ENCODE results near the gene UCN2. TPM values are rescaled to one million over a fixed set of nuclear protein-coding genes. Genes with fewer than 3 reads are reported as not detected.
A peak's percentile ranks its signal among the peaks of the same experiment; 100 is the strongest.

UCN2 gene
- polyA plus RNA-seq, 10 donors = 0.16 to 1.1 (median 0.49) TPM; not detected in 6

DNA sequence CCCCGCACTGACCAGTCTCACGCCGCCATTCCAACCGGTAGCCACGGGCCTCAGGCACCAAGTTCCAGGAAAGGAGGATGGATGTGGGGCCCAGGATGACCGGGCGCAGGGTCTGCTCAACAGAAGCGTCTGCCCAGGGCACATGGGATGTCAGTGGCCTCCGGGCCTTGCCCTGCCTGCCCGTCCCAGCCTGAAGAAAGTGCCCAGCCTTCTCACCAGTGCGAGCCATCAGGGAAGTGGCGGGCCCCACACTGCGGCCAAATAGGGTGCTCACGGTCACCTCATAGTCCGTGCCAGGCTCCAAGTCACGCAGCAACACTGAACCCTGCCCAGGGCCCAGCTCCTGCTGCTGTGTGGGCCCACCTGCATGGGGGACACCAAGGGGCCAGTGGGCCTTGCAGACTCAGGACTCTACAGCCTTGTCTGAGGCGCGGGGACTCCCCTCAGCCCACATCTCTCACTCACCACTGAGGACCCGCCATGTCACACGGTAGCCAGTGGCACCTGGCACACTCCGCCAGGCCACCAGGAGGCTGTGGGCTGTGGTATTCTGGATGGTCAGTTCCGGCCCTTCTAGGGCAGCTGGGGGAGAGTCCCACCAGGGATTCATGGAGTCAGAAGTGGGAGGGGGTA, 28.4 kb upstream of the UCN2 start:
- no peak for DNase-seq

DNA sequence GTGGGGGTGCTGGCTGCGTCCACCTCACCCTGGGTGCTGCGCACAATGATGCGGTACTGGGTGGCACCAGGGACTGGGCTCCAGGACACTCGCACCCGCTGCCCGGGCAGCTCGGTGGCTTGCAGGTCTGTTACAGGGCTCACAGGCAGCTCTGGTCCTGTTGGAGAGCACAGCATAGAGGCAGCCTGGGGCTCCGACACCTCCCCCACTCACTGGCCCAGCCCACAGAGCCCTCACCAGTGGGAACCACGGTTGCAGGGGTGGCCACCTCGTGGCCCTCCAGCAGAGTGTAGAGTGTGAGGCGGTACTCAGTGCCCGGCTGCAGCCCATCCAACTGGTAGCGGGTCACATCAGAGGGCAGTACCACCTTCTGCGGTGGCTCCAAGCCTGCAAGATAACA, 27.9 kb upstream of the UCN2 start:
- DNase-seq = no peak

DNA sequence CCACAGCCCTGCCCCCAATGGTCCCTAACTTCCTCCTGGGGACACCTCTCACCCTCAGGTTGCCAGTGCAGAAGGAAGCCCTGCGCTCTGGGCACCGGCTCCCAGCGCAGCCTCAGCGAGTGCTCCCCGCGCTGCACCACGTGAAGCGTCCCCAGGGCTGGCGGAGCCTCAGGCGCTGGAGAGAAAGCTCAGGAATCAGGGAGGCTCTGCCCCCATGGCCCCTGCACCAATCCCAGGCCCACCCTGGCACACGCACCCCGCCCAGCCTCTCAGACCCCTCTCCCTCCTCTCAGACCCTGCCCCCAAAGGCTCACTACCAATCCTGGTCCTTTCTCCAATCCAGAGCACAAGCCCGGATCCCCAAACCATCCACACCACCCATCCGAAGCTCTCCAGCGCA, 24.6 kb upstream of the UCN2 start:
- no peak for DNase-seq

DNA sequence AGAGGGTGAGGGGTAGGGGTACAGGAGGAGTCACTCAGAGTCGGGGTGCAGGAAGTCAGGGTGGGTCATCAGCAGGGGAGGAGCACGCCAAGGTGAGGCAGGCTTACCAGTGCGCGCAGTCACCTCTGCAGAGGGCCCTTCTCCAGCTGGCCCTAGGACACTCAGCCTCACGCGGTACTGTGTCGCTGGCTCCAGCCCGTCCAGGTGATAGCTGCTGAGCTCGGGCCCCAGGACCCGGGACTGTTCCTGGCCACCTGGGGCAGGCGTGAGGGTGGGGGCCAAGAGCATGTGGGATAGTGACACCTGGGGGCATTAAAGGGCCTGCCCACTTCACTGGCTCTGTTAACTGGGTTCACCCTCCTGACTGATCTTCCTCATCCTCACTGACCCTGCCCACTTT, 24.1 kb upstream of the UCN2 start:
- no peak for DNase-seq

DNA sequence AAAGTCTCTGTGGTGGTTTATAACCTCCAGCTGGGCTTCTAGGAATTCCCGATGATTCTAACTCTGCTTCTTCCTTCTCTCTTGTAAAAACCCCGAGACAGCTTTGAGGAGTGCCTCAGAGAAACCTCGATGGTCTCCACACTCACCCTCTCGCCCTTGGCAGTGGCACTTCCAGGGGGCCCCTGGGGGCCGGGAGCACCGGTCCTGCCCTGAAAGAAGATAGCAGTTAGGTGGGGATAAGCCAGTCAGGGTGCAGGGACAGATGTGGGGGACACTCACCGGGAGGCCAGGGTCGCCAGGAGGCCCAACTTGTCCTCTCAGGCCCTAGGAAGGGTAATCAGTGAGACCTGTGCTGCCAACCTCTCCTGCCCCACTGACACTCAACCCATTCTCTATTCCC, 21.8 kb upstream of the UCN2 start:
- no peak for DNase-seq

DNA sequence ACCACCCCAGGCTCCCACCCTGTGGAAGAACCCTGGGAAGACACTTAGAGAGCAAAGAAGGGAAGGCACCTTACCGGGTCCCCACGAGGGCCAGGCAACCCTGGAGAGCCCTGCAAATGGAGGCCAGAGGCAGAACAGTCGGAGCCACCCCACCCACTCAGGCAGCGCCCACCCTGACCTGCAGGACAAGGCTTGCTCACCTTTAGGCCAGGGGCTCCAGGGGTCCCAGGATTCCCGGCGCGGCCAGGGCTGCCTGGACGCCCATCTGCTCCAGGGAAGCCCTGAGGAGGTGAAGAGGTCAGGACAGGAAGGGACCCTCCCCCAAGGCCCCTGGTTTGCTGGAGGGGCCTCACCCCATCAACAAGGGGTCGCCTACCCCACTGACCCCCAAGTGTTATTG, 21.3 kb upstream of the UCN2 start:
- DNase-seq = no peak

DNA sequence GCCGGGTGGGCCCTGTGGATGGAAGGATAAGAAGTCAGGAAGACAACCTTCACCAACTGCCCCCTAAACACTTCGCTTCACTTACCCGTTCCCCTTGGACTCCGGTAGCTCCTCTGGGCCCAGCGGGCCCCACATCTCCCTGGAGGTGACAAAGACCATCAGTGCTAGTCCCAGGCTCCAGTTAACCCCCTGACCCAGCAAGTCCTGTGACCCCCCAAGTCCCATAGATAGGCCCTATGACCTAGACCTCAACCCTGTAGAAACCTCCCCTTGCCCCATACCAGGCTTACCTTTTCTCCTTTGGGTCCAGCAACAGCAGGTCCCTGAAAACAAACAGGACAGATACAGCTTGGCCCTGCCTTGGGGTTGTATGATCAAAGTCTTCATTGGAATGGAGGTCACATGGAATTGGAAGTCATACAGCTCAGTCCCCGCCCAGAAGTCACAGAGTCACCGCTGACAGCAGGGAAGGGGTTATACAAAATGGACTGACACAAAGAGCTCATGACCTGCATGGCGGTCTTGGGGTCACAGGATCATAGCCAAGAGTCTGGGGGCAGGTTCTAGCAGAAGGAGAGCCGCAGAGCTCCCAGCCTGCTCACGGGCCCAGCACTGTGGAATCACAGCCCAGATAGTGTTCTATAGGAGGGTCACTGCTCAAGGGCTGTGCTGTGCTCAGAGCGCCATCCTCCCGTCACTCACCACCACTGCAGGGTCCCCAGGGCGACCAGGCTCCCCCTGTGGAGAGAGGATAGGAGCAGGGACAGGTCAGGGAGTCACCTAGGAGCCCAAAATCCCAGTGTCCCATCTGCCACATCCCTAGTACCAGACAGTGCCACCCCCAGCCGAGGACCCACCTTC, 18.3 kb upstream of the UCN2 start:
- DNase-seq = no peak

DNA sequence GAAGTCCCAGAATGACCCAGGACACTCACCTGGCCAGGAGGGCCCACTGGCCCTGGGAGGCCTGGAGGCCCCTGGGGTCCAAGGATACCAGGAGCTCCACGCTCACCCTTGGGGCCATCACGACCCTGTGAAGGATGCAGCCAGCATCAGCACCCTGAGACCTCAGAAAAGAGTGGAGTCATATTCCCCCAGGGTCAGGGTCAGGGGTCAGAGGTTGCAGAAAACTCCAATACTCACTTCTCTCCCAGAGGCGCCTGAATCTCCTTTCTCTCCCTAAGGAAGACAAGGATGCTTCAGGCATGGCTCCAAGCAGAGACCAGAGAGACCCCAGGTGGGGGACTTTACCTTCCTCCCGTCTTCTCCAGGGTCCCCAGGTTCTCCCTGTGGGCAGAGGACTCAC, 13.1 kb upstream of the UCN2 start:
- DNase-seq = no peak

DNA sequence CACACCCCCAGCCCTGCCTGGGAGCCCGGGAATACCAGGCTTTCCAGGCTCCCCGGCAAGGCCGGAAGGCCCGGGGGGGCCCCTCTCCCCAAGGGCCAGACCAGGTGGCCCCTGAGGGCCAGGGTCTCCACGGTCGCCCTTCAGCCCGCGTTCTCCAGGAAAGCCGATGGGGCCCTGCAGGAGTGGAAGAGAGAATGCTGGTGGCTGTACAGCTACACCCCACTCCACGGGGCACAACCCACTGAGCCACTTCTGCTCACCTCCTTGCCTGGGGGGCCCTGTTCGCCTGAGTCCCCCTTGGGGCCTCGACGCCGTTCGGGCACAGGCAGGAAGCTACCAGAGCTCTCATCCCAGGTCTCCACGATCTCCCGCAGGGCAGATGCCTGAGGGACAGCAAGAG, 11.8 kb upstream of the UCN2 start:
- no peak for DNase-seq

DNA sequence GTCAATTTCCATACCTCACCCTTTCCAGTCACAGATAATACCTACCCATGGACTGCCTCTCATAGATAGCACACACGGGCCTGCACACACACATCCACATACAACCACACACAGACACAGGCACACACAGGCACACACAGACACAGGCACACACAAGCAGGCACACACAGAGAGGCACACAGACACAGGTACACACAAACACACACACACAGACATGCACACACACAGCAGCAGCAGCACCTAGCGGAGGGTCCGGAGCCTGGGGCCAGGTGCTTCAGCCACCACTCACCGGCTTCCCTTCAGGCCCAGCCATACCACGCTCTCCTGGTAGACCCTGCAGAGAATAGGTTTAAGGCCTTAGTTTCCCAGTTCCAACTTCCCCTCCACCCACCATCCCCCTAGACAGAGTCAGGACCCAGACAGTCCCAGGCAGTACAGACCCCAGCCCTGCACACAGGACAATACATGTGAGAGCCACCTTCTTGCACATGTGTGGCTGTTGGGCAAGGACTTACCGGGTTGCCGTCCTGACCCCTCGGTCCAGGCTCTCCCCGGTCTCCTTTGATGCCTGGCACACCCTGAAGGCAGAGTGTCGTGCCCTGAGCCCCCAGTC, 10.5 kb upstream of the UCN2 start:
- no peak for DNase-seq

DNA sequence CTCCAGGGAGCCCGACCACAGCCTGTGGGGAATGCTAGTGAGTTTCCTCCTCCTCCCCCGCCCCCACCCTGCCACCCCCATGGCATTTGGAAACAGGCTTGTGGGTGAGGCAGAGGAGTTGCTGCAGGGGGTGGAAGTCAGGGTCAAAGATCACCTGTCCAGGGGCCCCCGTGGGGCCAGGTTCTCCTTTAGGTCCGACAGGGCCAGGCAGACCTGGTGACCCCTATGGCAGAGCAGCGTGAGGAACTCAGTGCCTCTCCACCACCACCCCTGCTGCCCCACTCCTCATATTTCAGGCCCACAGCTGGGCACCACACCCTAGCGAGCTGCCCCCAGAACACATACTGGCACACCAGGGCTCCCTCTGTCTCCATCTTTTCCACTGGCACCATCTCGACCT, 8.9 kb upstream of the UCN2 start:
- DNase-seq = no peak

DNA sequence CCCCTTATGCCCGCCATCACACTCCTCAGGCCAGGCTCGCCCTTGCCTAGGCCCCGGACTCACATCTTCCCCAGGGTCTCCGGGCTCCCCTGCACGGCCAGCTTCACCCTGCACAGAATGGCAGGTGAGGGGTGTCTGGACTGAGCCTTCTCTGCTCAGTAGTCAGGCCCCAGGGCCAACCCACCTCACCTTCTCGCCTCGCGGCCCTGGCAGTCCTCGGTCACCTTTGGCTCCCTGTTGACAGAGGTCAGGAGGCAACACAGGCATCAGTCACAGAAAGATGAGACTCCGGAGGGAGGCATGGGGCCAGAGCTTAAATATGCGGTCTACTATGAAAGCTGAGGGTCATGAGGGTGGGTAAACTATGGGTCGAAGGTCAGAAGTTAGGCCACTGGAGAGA, 8.4 kb upstream of the UCN2 start:
- no peak for DNase-seq

DNA sequence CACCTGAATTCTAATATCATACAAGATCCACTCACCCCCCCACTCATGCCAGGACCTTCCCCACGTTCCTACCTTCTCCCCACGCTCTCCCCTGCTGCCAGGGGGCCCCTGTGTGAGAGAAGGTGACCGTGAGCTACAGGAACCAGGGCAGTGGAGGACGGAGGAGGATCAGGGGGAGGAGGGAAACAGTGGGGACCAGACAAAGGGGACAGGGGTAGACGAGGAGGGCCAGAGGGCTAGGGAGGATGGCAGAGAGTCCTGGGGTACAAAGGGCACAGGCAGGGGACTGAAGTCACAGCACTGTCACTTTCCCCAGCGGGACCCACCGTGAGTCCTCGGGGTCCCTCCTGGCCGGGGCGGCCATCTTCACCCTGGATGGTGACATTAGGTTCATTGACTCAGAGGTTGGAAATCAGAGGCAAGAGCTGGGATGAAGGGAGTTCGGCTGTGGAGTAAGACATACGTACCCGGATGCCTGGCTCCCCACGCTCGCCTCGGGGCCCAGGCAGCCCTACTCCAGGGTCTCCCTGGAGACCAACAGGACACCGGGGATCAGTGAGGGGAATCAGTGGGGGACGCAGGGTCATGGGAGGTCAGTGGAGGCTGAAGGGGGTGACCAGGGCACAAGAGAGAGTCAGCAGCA, 6.3 kb upstream of the UCN2 start:
- no peak for DNase-seq

DNA sequence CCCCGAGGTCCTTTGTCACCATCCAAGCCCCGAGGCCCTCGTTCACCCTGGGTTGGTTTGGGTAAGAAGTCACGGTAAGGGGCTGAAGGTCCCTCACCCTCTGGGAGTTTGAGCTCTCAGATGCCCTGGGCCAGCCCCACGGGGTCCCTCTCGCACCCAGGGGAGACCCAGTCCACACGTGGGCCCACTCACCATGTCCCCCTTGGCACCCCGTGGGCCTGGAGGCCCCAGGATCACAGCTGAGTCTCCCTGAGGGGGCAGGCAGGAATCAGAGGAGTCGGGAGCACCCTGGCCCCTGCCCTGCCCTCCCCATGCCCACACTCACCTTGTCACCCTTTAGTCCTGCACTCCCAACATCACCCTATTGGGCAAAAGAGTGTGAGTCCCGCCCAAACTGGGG, 5.8 kb upstream of the UCN2 start:
- DNase-seq = no peak

DNA sequence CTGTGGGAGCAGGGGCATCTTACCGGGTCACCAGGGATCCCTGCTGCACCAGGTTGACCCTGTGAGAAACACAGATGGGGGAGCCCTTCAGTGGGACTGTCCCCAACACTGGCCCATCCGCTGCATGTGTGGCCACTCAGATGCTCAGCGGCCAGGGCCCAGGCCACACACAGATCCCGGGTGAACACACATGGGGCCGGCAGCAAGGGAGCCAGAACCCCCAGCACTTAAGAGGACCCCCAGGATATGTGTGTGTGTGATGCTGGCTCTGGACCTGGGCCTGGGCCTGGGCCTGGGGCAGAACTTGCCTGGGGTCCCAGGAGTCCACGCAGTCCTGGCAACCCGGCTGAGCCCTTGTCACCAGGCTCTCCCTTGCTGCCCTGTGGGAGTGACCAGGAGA, 4.9 kb upstream of the UCN2 start:
- DNase-seq = no peak

DNA sequence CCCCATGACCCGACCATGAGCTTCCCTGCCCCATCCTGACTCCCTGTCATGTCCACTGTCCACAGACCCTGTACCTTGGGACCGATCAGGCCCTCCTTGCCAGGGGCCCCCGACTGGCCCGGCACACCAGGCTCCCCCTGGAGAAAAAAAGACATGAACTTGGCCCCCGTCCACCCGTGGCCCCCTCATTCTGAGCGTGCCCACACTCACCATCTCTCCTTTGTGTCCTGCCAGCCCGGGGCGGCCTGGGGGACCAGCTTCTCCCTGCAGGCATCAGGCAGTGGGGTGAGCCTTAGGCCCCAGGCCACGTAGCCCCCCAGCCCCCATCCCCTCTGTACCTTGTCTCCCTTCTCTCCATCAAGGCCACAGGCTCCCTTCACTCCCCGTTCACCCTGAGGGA, 3.9 kb upstream of the UCN2 start:
- no peak for DNase-seq

DNA sequence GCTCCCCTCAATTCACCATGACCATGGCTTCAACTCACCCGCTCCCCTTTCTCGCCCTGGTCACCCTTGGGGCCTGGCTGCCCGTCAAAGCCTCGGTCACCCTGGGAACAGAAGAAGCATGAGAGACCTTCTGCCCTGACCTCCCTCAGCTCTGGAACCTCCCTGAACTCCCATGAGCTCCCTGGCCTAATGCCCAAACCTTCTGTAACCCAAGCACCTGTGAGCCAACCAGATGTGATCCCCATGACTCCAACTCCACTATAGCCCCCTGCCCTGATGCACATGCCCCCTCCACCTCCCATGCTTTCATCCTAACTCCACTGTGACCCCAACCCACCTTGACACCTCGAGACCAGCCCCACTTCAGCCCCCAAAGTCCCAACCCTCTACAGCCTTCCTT, 3.5 kb upstream of the UCN2 start:
- no peak for DNase-seq

DNA sequence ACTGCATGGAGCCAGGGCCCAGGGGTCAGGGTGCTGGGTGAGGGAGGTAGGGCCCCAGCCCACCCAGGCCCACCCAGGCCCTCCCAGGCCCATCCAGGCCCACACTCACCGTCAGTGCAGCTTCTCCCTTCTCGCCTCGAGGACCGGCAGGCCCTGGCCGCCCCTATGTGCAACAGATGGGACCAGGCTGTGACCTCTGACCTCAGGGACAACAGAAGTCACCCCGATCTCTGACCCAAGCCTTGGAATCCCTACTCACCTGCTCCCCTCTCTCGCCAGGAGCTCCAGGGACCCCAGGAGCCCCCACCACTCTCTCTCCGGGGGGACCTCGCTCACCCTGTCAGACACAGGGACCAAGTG, 2.8 kb upstream of the UCN2 start:
- no peak for DNase-seq

DNA sequence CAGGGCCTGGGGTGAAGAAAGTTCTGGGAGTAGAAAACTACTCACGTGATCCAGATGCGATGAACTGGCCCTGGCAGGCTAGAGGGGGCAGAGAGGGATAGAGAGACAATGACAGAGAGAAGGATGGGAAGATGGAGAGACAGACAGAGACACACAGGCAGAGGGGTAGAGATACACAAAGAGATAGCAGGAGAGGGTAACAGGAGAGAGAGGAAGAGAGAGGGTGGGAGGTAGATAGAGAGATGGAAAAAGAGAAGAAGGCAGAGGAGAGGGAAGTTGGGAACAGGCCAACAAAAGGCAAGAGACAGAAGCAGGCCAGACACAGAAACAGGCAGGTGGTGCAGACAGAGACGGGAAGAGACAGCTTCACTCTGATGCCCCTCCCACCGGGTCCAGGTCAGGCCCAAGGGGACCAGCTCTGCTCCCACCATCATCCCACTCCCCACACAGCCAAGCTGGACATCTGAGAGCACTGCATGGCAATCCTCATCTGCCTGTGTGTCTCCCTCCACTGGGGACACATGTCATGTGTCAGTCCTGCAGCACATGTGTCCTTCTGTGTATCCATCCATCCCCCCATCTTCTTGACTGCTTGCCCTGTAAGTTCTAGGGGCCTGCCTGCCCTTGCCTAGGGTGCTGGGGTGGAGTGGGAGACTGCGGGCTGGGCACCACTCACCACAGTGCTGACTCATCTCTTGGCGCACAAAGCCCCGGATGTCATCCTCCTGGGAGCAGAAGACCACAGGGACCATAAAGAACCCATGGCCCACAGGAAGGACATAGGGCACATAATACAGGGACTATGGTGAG, 2.2 kb upstream of the UCN2 start:
- DNase-seq = peak in 1 of 3 donors; percentile 39

DNA sequence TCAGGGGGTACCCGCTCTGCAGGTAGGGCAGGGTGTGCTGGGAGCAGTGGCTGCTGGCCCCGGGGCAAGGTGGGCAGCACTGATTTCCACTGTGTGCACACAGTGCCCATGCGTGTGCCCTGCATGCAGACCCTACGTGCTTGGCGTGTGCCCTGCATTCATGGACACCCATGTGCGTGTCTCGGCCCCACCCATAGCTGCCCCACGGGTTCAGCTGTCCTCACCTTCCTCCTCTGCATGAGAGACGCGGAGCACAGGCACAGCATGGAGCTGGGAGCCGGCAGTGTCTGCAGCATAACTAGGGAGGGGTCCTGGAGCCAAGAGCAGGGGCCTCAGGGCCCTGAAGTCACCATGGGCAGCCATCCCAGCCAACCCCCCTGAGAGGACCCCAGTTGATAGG, 1.6 kb upstream of the UCN2 start:
- DNase-seq = no peak

DNA sequence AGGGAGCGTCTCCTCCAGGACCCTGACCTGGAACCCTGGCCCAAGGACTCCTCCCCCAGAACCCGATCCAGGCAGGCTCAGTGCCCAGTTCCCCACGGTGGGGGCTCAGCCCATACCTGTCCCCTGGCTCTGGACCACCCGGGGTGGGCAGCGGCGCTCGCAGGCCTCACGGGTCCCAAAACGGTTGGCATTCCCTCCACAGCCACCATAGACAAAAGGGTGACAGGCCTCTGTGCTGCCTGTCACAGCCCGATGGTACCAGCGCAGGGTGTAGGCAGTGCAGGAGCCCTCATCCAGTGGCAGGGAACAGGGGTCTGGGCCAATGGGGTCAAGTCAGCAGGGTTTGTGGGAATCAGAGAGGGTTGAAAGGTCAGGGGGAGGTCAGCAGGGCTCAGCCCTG, 1.1 kb upstream of the UCN2 start:
- no peak for DNase-seq

DNA sequence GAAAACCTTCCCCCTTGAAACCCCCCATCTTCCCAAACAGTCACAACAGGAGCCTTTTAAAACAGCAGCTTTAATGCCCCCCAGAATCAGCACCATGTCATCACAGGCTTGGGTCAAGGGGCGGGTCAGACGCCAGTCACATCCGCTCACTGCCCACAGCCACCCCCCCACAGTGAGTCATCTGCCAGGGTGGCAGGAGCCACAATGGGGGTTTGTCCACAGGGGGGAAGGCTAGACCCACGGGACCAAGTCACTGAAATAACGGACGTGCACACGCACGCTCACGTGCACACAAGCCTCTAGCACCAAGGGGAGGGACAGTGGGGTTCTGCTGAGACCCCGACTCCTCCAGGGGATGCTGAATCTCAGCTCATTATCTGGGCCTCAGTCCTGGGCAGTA, 441 bp upstream of the UCN2 start:
- DNase-seq = no peak

All from muscle of back (tissue), 11 donors.